ENCODE results near the gene TMEM170B.

- TF ChIP-seq TEAD4 (IDR thresholded peaks at IDR 0.05) (peak; percentile 82), REST (IDR thresholded peaks at IDR 0.05; ENCODE audit: low read depth) (no peak), CEBPB (IDR thresholded peaks at IDR 0.05) (no peak), YY1 (IDR thresholded peaks at IDR 0.05; ENCODE audit: low read depth) (no peak), EP300 (IDR thresholded peaks at IDR 0.05; ENCODE audit: borderline replicate concordance) (peak; percentile 87), USF1 (IDR thresholded peaks at IDR 0.05) (no peak), RAD21 (IDR thresholded peaks at IDR 0.05; ENCODE audit: low read depth) (0 out of 2 replicates have a peak, but pooled peaks have one; percentile 7), MAX (IDR thresholded peaks at IDR 0.05) (peak; percentile 36; the same call in 1 of the 2 replicates), TCF12 (IDR thresholded peaks at IDR 0.05; ENCODE audit: low read depth) (peak; percentile 92), CREB1 (IDR thresholded peaks at IDR 0.05; ENCODE audit: low read depth) (no peak), NFIC (IDR thresholded peaks at IDR 0.05) (peak; percentile 12; the same call in 1 of the 2 replicates), TAF1 (IDR thresholded peaks at IDR 0.05; ENCODE audit: low read depth) (no peak)
Measured at GRCh38 chr6:11632795-11633511, 95.4 kb downstream of the TMEM170B start.

All from Ishikawa (cell line).